HUES64 (cell line): Measurements from ENCODE around the gene ADGRD2.

ENCODE experiments used
- H3K27ac ChIP-seq: 2 replicates; pipeline ENCODE4 v1.7.0; 2013; ENCODE audit warnings: low read depth, low read length, inconsistent platforms
- H3K27me3 ChIP-seq: 2 replicates; pipeline ENCODE4 v1.6.1; 2013; ENCODE audit warnings: mild to moderate bottlenecking, low read length; ENCODE audit not compliant: insufficient read depth
- H3K36me3 ChIP-seq: 2 replicates; pipeline ENCODE4 v1.6.1; 2013; ENCODE audit warnings: mild to moderate bottlenecking, low read length; ENCODE audit not compliant: insufficient read depth
- H3K4me1 ChIP-seq: 2 replicates; pipeline ENCODE4 v1.6.1; 2013; ENCODE audit warnings: mild to moderate bottlenecking, low read length, moderate library complexity; ENCODE audit not compliant: insufficient read depth
- H3K4me3 ChIP-seq: 2 replicates; pipeline ENCODE4 v1.5.1; 2013; ENCODE audit warnings: mild to moderate bottlenecking, low read length, moderate library complexity
- H3K9ac ChIP-seq: 2 replicates; pipeline ENCODE4 v1.6.1; 2013; ENCODE audit warnings: mild to moderate bottlenecking, low read depth, low read length
- H3K9me3 ChIP-seq: 2 replicates; pipeline ENCODE4 v1.6.1; 2013; ENCODE audit warnings: low read depth, low read length; ENCODE audit not compliant: insufficient read depth
- WGBS: fragments of 150-250, 120-280 bp; methylation state at CpG from one replicate; pipeline ENCODE4 v1.1.7; 2013; ENCODE audit warnings: missing lambda C conversion rate; 5-methylcytosine and 5-hydroxymethylcytosine counted together

Gene ADGRD2

DNA sequence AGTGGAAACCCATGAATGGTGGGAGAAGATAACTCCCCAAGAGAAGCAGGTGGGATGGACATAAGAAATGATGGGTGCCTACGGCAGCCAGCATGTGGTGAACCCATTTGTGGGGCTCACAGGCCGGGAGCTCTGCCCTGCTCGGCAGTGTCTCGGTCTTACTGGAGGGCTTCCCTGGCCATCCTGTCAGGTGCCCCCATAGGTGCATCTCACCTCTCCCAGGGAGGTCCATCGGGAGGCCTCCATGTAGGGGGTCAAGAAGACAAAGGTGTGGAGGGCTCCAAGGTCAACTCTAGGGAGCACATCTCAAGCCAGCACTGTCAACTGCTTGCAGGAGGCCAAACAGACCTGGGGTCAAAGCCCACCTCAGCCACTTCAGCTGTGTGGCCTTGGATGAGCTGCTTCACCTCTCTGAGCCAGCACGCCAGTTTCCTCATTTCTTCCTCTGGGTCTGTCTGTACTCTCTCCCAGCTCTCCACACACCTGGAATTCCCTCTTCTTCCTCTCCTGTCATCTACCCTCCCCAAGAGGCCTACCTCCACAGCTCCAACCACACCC lies 10.5 kb upstream of the ADGRD2 start:
- Histone ChIP-seq H3K4me3 (no peak overlapping the region), H3K27ac (no peak overlapping the region), H3K4me1 (no peaks in the 10 kb centered on the region), H3K27me3 (no peaks in the 10 kb centered on the region), H3K36me3 (no peaks in the 10 kb centered on the region), H3K9ac (no peak overlapping the region), H3K9me3 (no peaks in the 10 kb centered on the region)
- WGBS = 89% methylated on average over 6 of the region's 6 CpGs

GRCh38 chr9:124440786-124441185 lies 9.5 kb upstream of the ADGRD2 start:
- no peaks in the 10 kb centered on the region for H3K9me3 ChIP-seq
- 89% methylated on average over 10 of the region's 10 CpGs for WGBS
- no peak overlapping the region for H3K4me3 ChIP-seq
- no peaks in the 10 kb centered on the region for H3K36me3 ChIP-seq
- no peaks in the 10 kb centered on the region for H3K27me3 ChIP-seq
- H3K27ac ChIP-seq = no peak overlapping the region
- no peaks in the 10 kb centered on the region for H3K4me1 ChIP-seq
- no peak overlapping the region for H3K9ac ChIP-seq

DNA sequence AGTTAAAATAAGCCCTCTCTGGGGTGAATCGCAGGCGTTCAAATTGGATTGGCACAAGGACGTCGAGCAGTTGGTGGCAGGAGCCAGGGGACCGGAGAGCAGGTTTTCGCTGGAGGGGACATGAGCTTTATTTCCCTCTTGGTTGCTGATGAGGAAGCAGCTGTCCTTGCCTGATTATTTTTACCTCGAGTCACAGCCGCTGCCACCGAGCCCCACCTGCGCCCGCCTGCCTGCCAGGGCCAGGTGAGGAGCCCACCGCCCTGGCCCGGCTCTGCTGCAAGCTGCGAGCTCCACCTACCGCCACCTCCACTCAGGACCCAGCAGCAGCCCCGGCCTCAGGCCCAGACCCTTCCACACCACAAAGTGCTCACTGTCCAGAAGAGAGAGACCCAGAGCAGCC lies 9.0 kb upstream of the ADGRD2 start:
- WGBS = 91% methylated on average over 16 of the region's 16 CpGs
- Histone ChIP-seq H3K27ac (no peak overlapping the region), H3K9ac (no peak overlapping the region), H3K36me3 (no peaks in the 10 kb centered on the region), H3K27me3 (no peaks in the 10 kb centered on the region), H3K4me1 (no peaks in the 10 kb centered on the region), H3K4me3 (no peak overlapping the region), H3K9me3 (no peaks in the 10 kb centered on the region)

DNA sequence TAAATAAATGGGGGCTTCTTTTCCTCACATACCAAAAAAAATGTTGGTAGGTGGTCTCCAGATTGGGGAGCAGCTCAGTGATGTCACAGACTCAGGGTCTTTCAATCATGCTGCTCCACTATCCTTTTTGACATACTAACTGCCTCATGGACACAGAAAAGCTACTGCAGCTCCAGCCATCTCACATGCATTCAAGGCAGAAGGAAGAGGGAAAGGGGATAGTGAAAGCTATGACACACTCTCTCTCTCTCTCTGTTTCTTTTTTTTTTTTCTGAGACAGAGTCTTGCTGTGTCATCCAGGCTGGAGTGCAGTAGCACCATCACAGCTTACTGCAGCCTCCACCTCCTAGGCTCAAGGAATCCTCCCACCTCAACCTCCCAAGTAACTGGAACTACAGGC lies 7.9 kb upstream of the ADGRD2 start:
- no peak overlapping the region for H3K9ac ChIP-seq
- H3K36me3 ChIP-seq = no peaks in the 10 kb centered on the region
- no peak overlapping the region for H3K27ac ChIP-seq

GRCh38 chr9:124442826-124443225 lies 7.4 kb upstream of the ADGRD2 start:
- H3K27ac ChIP-seq = no peak overlapping the region
- no peak overlapping the region for H3K4me3 ChIP-seq
- H3K4me1 ChIP-seq = no peaks in the 10 kb centered on the region
- WGBS = 92% methylated on average over 3 of the region's 3 CpGs
- H3K9ac ChIP-seq = no peak overlapping the region
- no peaks in the 10 kb centered on the region for H3K27me3 ChIP-seq
- no peaks in the 10 kb centered on the region for H3K36me3 ChIP-seq
- H3K9me3 ChIP-seq = no peaks in the 10 kb centered on the region

More for the DNA sequence above, 7.9 kb upstream of the ADGRD2 start:
- Histone ChIP-seq H3K9me3 (no peaks in the 10 kb centered on the region), H3K27me3 (no peaks in the 10 kb centered on the region), H3K4me1 (no peaks in the 10 kb centered on the region), H3K4me3 (no peak overlapping the region)

DNA sequence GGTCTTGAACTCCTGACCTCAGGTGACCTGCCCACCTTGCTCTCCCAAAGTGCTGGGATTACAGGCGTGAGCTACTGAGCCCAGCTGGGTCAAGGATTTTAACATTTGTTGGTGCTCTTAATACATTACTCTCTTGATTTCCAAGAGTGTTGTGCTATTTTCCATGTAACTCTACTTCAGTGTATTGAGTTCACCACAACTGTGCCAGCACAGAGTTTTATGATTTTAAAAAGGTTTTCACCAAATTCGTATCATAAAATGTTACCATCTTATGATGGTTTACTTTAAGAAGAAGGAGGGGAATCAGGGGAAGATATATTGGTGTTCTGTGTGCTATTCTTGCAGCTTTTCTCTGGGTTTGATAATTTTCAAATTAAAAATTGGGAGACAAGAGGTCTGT lies 6.6 kb upstream of the ADGRD2 start:
- Histone ChIP-seq H3K4me1 (no peaks in the 10 kb centered on the region), H3K27ac (no peak overlapping the region), H3K4me3 (no peak overlapping the region), H3K9me3 (no peaks in the 10 kb centered on the region), H3K9ac (no peak overlapping the region), H3K27me3 (no peaks in the 10 kb centered on the region), H3K36me3 (no peaks in the 10 kb centered on the region)
- WGBS = 95% methylated on average over 2 of the region's 2 CpGs

- Histone ChIP-seq H3K27me3 (no peaks in the 10 kb centered on the region), H3K9me3 (no peaks in the 10 kb centered on the region), H3K36me3 (no peaks in the 10 kb centered on the region), H3K27ac (no peak overlapping the region), H3K4me3 (no peak overlapping the region), H3K4me1 (no peaks in the 10 kb centered on the region), H3K9ac (no peak overlapping the region)
- WGBS = 80% methylated on average over 2 of the region's 3 CpGs
Measured at GRCh38 chr9:124444166-124444565, 6.1 kb upstream of the ADGRD2 start.

GRCh38 chr9:124447297-124447661 lies 3.0 kb upstream of the ADGRD2 start:
- WGBS = 77% methylated on average over 4 of the region's 4 CpGs
- H3K36me3 ChIP-seq = no peaks in the 10 kb centered on the region
- H3K27me3 ChIP-seq = peaks cover 19% of the 10 kb centered on the region
- no peaks in the 10 kb centered on the region for H3K9me3 ChIP-seq
- peaks cover 4% of the 10 kb centered on the region; the same call in 1 of the 2 replicates for H3K4me1 ChIP-seq
- no peak overlapping the region for H3K27ac ChIP-seq
- H3K4me3 ChIP-seq = no peak overlapping the region
- H3K9ac ChIP-seq = no peak overlapping the region

DNA sequence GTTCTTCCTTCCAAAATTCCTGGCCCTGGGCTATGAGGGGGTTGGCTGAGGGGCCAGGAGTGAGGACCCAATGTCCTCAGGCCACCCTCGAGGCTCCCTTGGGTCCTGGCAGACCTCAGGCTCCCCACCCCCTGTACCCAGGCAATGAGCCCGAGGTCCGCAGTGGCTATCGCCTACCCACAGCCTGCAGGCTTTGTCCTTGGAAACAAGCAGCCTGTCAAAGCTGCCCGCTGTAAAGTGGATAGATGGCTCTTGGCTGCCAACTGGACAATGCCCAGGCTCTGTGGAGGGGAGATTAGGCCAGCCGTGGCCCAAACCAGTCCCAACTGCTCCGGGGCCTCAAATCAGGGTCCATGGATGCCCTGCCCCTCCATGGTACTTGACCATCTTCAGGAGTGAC lies 2.2 kb upstream of the ADGRD2 start:
- Histone ChIP-seq H3K27me3 (peaks cover 26% of the 10 kb centered on the region), H3K36me3 (no peaks in the 10 kb centered on the region), H3K4me1 (peaks cover 4% of the 10 kb centered on the region; the same call in 1 of the 2 replicates), H3K4me3 (no peak overlapping the region), H3K27ac (no peak overlapping the region), H3K9ac (no peak overlapping the region), H3K9me3 (no peaks in the 10 kb centered on the region)
- 93% methylated on average over 7 of the region's 7 CpGs for WGBS

- Histone ChIP-seq H3K9ac (no peak overlapping the region), H3K9me3 (no peaks in the 10 kb centered on the region), H3K4me3 (no peak overlapping the region), H3K4me1 (peaks cover 4% of the 10 kb centered on the region; the same call in 1 of the 2 replicates), H3K27ac (no peak overlapping the region), H3K27me3 (peaks cover 37% of the 10 kb centered on the region), H3K36me3 (no peaks in the 10 kb centered on the region)
- 79% methylated on average over 13 of the region's 13 CpGs for WGBS
Measured at GRCh38 chr9:124449381-124450151, 685 bp upstream of the ADGRD2 start.

DNA sequence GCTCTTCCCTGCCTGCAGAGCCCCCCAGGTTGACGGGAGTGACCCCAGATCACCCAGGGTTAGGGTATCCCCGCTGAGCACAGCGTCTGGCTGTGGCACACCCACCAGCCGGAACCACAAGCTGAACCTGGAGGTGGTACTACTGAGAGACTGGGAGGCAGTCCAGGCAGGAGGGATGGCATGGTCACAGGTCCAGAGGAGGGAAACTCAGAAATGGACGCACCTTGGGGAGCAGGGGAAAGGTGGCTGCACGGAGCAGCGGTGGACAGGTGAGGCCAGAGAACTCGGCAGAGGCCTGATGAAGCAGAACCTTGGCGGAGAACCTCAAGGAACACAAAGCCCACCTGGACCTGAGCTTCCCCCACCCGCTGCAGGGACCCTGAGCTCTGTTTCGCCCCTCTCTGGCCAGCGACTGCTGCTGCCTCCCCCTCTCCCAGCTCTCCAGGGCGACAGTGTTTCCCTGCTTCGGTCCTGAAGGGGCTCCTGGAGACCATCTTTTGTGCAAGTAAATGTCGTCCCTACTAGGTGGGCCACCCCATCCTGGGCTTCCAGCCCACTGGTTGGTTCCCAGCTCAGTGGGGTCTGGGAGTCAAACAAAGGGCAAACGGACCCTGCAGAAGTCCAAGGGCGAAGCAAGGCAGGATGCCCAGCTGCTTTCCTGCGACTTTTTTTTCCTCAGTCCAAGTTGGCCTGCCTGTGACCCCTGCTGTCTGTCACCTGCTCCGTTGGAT lies 845 bp downstream of the ADGRD2 start:
- no peaks in the 10 kb centered on the region for H3K9me3 ChIP-seq
- peaks cover 37% of the 10 kb centered on the region for H3K27me3 ChIP-seq
- peak overlapping the region; percentile 49 for H3K4me3 ChIP-seq
- H3K4me1 ChIP-seq = peaks cover 4% of the 10 kb centered on the region; the same call in 1 of the 2 replicates
- no peak overlapping the region for H3K27ac ChIP-seq
- no peaks in the 10 kb centered on the region for H3K36me3 ChIP-seq
- WGBS = 58% methylated on average over 19 of the region's 19 CpGs
- no peak overlapping the region for H3K9ac ChIP-seq
